HepG2 (cell line): Measurements from ENCODE around the gene GJC2. TPM values are rescaled to one million over a fixed set of nuclear protein-coding genes. Genes with fewer than 3 reads are reported as not detected.

Source experiments
- ATF7 ChIP-seq, 2 experiments: fragments of 450-650 bp in 1 of 2; sonication (generic) in 1 of 2; formaldehyde crosslinking in 1 of 2; IDR thresholded peaks; 2 replicates each; pipeline versions ENCODE4 v1.4.0 to v1.6.1; 2016 to 2020; ENCODE audit warnings: antibody characterized with exemption in 1 of 2, mild to moderate bottlenecking in 1 of 2, missing genetic modification reagents in 1 of 2
- CHCHD3 ChIP-seq: sonication (generic); formaldehyde crosslinking; IDR thresholded peaks from 2 replicates; pipeline ENCODE4 v1.8.0; 2022; ENCODE audit warnings: mild to moderate bottlenecking, missing genetic modification reagents, moderate library complexity
- CHD2 ChIP-seq: IDR thresholded peaks from 2 replicates; pipeline ENCODE4 v1.6.1; 2011; ENCODE audit warnings: low read depth, low read length, improper control_type of control experiment
- CTCF ChIP-seq: sonication (generic); formaldehyde crosslinking; IDR thresholded peaks from 2 replicates; pipeline ENCODE4 v1.5.0; 2020; ENCODE audit warnings: mild to moderate bottlenecking, missing genetic modification reagents, moderate library complexity
- DMAP1 ChIP-seq: IDR thresholded peaks from 2 replicates; pipeline ENCODE4 v1.6.1; 2016
- DNMT1 ChIP-seq: sonication (generic); formaldehyde crosslinking; IDR thresholded peaks from 2 replicates; pipeline ENCODE4 v1.5.1; 2020; ENCODE audit warnings: mild to moderate bottlenecking, missing genetic modification reagents
- FOXK2 ChIP-seq: fragments of 450-650 bp; IDR thresholded peaks from 2 replicates; pipeline ENCODE4 v1.6.1; 2016
- GTF3A ChIP-seq: sonication (generic); formaldehyde crosslinking; conservative IDR thresholded peaks from 2 replicates; pipeline ENCODE4 v1.4.0; 2020; ENCODE audit warnings: mild to moderate bottlenecking, missing genetic modification reagents
- HOXA5 ChIP-seq: sonication (generic); formaldehyde crosslinking; IDR thresholded peaks from 2 replicates; pipeline ENCODE4 v1.4.0; 2020; ENCODE audit warnings: missing genetic modification reagents
- MBD4 ChIP-seq: IDR thresholded peaks from 2 replicates; pipeline ENCODE4 v1.6.1; 2012; ENCODE audit warnings: low read length, inconsistent platforms, borderline replicate concordance
- MEF2D ChIP-seq: sonication (generic); formaldehyde crosslinking; IDR thresholded peaks from 2 replicates; pipeline ENCODE4 v1.5.1; 2020; ENCODE audit warnings: mild to moderate bottlenecking, missing genetic modification reagents
- MEIS2 ChIP-seq: sonication (generic); formaldehyde crosslinking; IDR thresholded peaks from 2 replicates; pipeline ENCODE4 v1.9.0; 2021; ENCODE audit warnings: mild to moderate bottlenecking, missing genetic modification reagents
- MYC ChIP-seq: sonication (generic); formaldehyde crosslinking; IDR thresholded peaks from 2 replicates; pipeline ENCODE4 v1.9.0; 2021; ENCODE audit warnings: missing genetic modification reagents, borderline replicate concordance
- MZF1 ChIP-seq: sonication (generic); formaldehyde crosslinking; IDR thresholded peaks from 2 replicates; pipeline ENCODE4 v1.8.1; 2023; ENCODE audit warnings: mild to moderate bottlenecking, missing genetic modification reagents, borderline replicate concordance
- TBP ChIP-seq: sonication (generic); formaldehyde crosslinking; IDR thresholded peaks from 2 replicates; pipeline ENCODE4 v1.5.0; 2020; ENCODE audit warnings: missing genetic modification reagents
- TFDP2 ChIP-seq: sonication (generic); formaldehyde crosslinking; IDR thresholded peaks from 2 replicates; pipeline ENCODE4 v1.4.0; 2020; ENCODE audit warnings: missing genetic modification reagents
- XRCC5 ChIP-seq: fragments of 200-400 bp; formaldehyde crosslinking; optimal IDR thresholded peaks from 2 replicates; pipeline ENCODE3; 2017; ENCODE audit warnings: mild to moderate bottlenecking, low read length
- ZGPAT ChIP-seq: IDR thresholded peaks from 2 replicates; pipeline ENCODE4 v1.6.1; 2016; ENCODE audit warnings: mild to moderate bottlenecking
- ZNF138 ChIP-seq: sonication (generic); formaldehyde crosslinking; IDR thresholded peaks from 2 replicates; pipeline ENCODE4 v1.5.0; 2020; ENCODE audit warnings: mild to moderate bottlenecking, low read depth, missing genetic modification reagents
- ZNF225 ChIP-seq: sonication (generic); formaldehyde crosslinking; IDR thresholded peaks from 2 replicates; pipeline ENCODE4 v1.4.0; 2020; ENCODE audit warnings: mild to moderate bottlenecking, missing genetic modification reagents
- ZNF274 ChIP-seq: sonication (generic); formaldehyde crosslinking; IDR thresholded peaks from 2 replicates; pipeline ENCODE4 v1.5.1; 2020; ENCODE audit warnings: mild to moderate bottlenecking, missing genetic modification reagents
- ZNF432 ChIP-seq: sonication (generic); formaldehyde crosslinking; IDR thresholded peaks from 2 replicates; pipeline ENCODE4 v1.5.0; 2020; ENCODE audit warnings: missing genetic modification reagents, mild to moderate bottlenecking, borderline replicate concordance
- ZNF619 ChIP-seq: sonication (generic); formaldehyde crosslinking; IDR thresholded peaks from 2 replicates; pipeline ENCODE4 v1.4.0; 2020; ENCODE audit warnings: mild to moderate bottlenecking, missing genetic modification reagents
- ZNF7 ChIP-seq: IDR thresholded peaks from 2 replicates; pipeline ENCODE4 v1.6.1; 2016; ENCODE audit warnings: missing biosample characterization, missing genetic modification reagents
- polyA plus RNA-seq, 8 experiments: library from polyadenylated mRNA; depleted of rRNA in 3 of 8; stranded (reverse) in 7 of 8; unstranded in 1 of 8; fragments of >200 nt; fragmentation: Illumina TruSeq in 4 of 8; extraction: Trizol in 4 of 8; gene quantifications; 2 replicates each; pipeline versions ENCODE4 v1.2.1 to v1.2.3, GENCODE V29; 2011 to 2016; ENCODE audit warnings: low read depth in 4 of 8, missing spikeins in 1 of 8, mixed read lengths in 1 of 8; ENCODE audit not compliant: insufficient read depth in 1 of 8
- total RNA-seq, 5 experiments: library from RNA; depleted of rRNA; stranded (reverse); fragments of >200 nt; fragmentation: Illumina TruSeq; extraction: Trizol; gene quantifications; 2 replicates each; pipeline ENCODE4 v1.2.3, GENCODE V29; 2016; ENCODE audit warnings: low read depth in 1 of 5

GJC2 gene
- total and polyA plus RNA-seq, 2 of the 13 experiments (the other 11 are each of a cell fraction or from before 2014, with no cell fraction given) = 1.6 to 3.8 TPM

GRCh38 chr1:228109073-228109961 lies 40.4 kb upstream of the GJC2 start, which contains the start of gene MRPL55 (continued):
- TF ChIP-seq TFDP2 (CRISPR knock-in tag) = peak; percentile 82
- TF ChIP-seq TBP (CRISPR knock-in tag) = 0 out of 2 replicates have a peak, but pooled peaks have one; percentile 70
- TF ChIP-seq DNMT1 = no peak; the same call in 1 of the 2 replicates
- peak; percentile 81 for TF ChIP-seq ATF7 (IDR thresholded peaks at IDR 0.05)
- TF ChIP-seq ATF7 (CRISPR knock-in tag; IDR thresholded peaks at IDR 0.05) = peak; percentile 92
- TF ChIP-seq ZNF225 (CRISPR knock-in tag) = peak; percentile 78
- TF ChIP-seq DMAP1 (CRISPR knock-in tag) = peak; percentile 78
- TF ChIP-seq GTF3A (CRISPR knock-in tag) = no peak
- TF ChIP-seq CHCHD3 = 0 out of 2 replicates have a peak, but pooled peaks have one; percentile 66
- TF ChIP-seq XRCC5 = no peak
- TF ChIP-seq ZGPAT = peak; percentile 67
- TF ChIP-seq MEF2D (CRISPR knock-in tag) = peak; percentile 77
- TF ChIP-seq ZNF274 (CRISPR knock-in tag) = peak; percentile 84; the same call in 1 of the 2 replicates
- peak; percentile 97 for TF ChIP-seq ZNF619
- peak; percentile 57 for TF ChIP-seq CTCF (CRISPR knock-in tag)
- peak; percentile 84 for TF ChIP-seq MEIS2
- no peak; the same call in 1 of the 2 replicates for TF ChIP-seq ZNF7
- no peak for TF ChIP-seq FOXK2
- TF ChIP-seq MZF1 (CRISPR knock-in tag) = no peak
- peak; percentile 81 for TF ChIP-seq MYC (CRISPR knock-in tag)
- no peak for TF ChIP-seq ZNF432
- no peak for TF ChIP-seq MBD4
- no peak for TF ChIP-seq CHD2
- TF ChIP-seq HOXA5 (CRISPR knock-in tag) = no peak
- TF ChIP-seq ZNF138 = peak; percentile 93; the same call in 1 of the 2 replicates
